Activated CD4-positive, alpha-beta T cell treated with anti-CD3 and anti-CD28 coated beads, Interleukin-2, amount 50 U/mL, for 4 hours (primary cell): ENCODE data around the gene KAZN.
"Not testable (repeated sequence)": the region's sequence is repeated elsewhere in the genome, so short reads cannot be mapped to it uniquely, and the experiment has no call there.

Experiments
- DNase-seq, 2 experiments: peaks; one replicate each; pipeline ENCODE4 v3.0.0-alpha.2; 2020

The KAZN gene

GRCh38 chr1:15027515-15027986 is 429.1 kb downstream of the KAZN start:
- DNase-seq: no peak

GRCh38 chr1:15028102-15028501 is 429.6 kb downstream of the KAZN start:
- DNase-seq: no peak

- no peak for DNase-seq
These were observed 430.1 kb downstream of the KAZN start for GRCh38 chr1:15028616-15029015.

GRCh38 chr1:15029036-15029435 is 430.6 kb downstream of the KAZN start:
- DNase-seq: no peak

- no peak for DNase-seq
These were observed 431.3 kb downstream of the KAZN start for GRCh38 chr1:15029786-15030185.

- DNase-seq: no peak
These were observed 432.9 kb downstream of the KAZN start for GRCh38 chr1:15031251-15031933.

- DNase-seq: no peak
These were observed 434.8 kb downstream of the KAZN start for GRCh38 chr1:15033264-15033663.

GRCh38 chr1:15034656-15035055 is 436.2 kb downstream of the KAZN start:
- DNase-seq: no peak

GRCh38 chr1:15035236-15035635 is 436.8 kb downstream of the KAZN start:
- DNase-seq: no peak

GRCh38 chr1:15036101-15036500 is 437.6 kb downstream of the KAZN start:
- DNase-seq: no peak

GRCh38 chr1:15038232-15039016 is 439.9 kb downstream of the KAZN start:
- no peak for DNase-seq

GRCh38 chr1:15039017-15039648 is 440.6 kb downstream of the KAZN start:
- DNase-seq: no peak

GRCh38 chr1:15039901-15040300 is 441.4 kb downstream of the KAZN start:
- DNase-seq: no peak

- not testable (repeated sequence) for DNase-seq
These were observed 442.2 kb downstream of the KAZN start for GRCh38 chr1:15040685-15041084.

GRCh38 chr1:15042866-15043265 is 444.4 kb downstream of the KAZN start:
- DNase-seq: no peak

GRCh38 chr1:15043934-15044333 is 445.4 kb downstream of the KAZN start:
- no peak for DNase-seq

GRCh38 chr1:15045123-15045522 is 446.6 kb downstream of the KAZN start:
- DNase-seq: no peak

- peak; percentile 29 to 30 for DNase-seq
These were observed 448.1 kb downstream of the KAZN start for GRCh38 chr1:15046487-15047165.

GRCh38 chr1:15047237-15047636 is 448.8 kb downstream of the KAZN start:
- no peak for DNase-seq

GRCh38 chr1:15048437-15048980 is 450.0 kb downstream of the KAZN start:
- DNase-seq: no peak

- no peak for DNase-seq
These were observed 450.6 kb downstream of the KAZN start for GRCh38 chr1:15049067-15049466.

GRCh38 chr1:15051882-15052528 is 453.5 kb downstream of the KAZN start:
- no peak for DNase-seq
